ENCODE data around the gene SLCO4A1.

Gene SLCO4A1, protein sequence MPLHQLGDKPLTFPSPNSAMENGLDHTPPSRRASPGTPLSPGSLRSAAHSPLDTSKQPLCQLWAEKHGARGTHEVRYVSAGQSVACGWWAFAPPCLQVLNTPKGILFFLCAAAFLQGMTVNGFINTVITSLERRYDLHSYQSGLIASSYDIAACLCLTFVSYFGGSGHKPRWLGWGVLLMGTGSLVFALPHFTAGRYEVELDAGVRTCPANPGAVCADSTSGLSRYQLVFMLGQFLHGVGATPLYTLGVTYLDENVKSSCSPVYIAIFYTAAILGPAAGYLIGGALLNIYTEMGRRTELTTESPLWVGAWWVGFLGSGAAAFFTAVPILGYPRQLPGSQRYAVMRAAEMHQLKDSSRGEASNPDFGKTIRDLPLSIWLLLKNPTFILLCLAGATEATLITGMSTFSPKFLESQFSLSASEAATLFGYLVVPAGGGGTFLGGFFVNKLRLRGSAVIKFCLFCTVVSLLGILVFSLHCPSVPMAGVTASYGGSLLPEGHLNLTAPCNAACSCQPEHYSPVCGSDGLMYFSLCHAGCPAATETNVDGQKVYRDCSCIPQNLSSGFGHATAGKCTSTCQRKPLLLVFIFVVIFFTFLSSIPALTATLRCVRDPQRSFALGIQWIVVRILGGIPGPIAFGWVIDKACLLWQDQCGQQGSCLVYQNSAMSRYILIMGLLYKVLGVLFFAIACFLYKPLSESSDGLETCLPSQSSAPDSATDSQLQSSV

DNA sequence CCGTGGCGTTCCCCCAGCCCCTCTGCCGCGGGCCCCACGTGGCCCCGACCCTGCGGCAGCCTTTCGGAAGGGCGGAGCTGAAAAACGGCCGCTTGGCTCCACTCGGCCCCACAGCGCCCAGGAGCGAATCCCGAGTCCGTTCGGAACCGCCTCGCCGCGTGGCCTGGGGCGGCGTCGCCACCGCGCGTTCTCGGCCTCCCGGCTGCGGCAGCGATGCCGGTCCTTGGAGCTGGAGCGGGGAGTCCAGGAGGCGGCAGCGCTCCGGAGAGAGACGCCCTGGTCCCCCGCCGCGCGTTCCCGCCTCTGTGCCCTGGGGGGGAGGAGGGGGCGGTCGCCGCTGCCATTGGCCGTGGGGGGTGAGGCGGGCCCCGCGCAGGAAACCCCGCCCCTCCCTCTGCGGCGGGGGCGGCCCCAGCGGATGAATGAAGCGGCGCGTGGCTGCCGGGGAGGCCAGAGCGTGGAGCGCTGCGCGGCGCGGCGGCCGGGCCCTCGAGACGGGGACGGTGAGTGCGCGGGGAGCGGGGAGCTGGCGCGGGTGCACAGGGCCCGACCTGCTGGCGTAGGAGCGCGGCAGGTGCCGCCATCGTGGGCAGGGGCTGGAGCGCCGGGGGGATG, at the start of gene SLCO4A1:
TSS of gene SLCO4A1 (plus strand) at position 453 of the 615 bp plus-strand sequence. CDS start 13,952 bp downstream, outside the sequence.
- H3K27ac ChIP-seq, result peak within 1 kb of the TSS; percentile 6 to 74
- TF ChIP-seq, protein P1, sequence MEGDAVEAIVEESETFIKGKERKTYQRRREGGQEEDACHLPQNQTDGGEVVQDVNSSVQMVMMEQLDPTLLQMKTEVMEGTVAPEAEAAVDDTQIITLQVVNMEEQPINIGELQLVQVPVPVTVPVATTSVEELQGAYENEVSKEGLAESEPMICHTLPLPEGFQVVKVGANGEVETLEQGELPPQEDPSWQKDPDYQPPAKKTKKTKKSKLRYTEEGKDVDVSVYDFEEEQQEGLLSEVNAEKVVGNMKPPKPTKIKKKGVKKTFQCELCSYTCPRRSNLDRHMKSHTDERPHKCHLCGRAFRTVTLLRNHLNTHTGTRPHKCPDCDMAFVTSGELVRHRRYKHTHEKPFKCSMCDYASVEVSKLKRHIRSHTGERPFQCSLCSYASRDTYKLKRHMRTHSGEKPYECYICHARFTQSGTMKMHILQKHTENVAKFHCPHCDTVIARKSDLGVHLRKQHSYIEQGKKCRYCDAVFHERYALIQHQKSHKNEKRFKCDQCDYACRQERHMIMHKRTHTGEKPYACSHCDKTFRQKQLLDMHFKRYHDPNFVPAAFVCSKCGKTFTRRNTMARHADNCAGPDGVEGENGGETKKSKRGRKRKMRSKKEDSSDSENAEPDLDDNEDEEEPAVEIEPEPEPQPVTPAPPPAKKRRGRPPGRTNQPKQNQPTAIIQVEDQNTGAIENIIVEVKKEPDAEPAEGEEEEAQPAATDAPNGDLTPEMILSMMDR (IDR thresholded peaks at IDR 0.05), result no peak
- DNase-seq (ENCODE audit: low spot score), result no peak

DNA sequence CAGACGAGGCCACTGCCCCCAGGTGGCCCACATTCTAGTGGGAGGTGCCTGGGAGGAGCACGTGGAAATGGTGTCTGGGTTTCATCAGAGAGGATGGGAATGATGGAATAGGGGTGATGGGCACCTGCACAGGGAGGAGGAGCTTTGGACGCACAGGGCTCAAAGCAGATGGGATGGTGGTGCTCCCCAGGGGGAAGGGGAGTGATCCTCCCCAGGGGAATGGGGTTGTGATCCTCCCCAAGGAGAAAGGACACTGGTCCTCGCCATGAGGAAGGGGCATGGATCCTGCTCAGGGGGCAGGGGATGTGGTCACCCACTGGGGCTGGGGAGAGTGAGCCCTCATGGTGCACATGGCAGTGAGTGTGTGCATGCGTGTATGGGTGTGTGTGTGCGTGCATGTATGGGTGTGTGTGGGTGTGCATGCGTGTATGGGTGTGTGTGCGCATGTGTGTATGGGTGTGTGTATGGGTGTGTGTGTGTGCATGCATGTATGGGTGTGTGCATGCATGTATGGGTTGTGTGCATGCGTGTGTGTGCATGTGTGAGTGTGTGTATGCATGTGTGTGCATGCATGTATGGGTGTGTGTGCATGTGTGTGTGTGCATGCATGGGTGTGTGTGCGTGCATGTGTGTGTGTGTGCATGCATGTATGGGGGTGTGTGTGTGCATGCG, 49.7 kb upstream of the SLCO4A1 start:
- no peak for DNase-seq (ENCODE audit: low spot score)
- Histone ChIP-seq H3K4me3 (no peak overlapping the region), H3K27ac (no peak overlapping the region)
- TF ChIP-seq, protein P1 (IDR thresholded peaks at IDR 0.05), result no peak

More for the DNA sequence above, at the start of gene SLCO4A1:
- peak within 1 kb of the TSS; percentile 79 for H3K4me3 ChIP-seq

DNA sequence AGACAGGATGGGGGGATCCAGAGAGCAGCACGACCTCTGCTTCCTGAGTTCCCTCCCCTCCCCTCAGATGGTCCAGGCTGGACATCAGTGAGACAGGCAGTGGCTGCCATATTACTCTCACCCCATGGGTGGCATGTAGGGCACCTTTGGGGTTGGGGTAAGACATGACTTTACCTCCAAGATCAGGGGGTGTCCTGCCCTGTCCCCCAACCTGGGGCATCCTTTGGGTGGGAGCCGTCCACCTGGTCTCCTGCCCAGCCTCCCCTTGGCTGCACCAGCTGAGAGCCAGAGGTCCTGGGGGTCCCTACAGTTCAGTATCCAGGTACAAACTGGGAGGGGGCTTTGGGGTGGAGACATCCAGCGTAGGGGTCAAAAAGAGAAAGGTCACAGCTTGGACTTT, 48.7 kb upstream of the SLCO4A1 start:
- Histone ChIP-seq H3K4me3 (no peak overlapping the region), H3K27ac (no peak overlapping the region)
- TF ChIP-seq, protein P1 (IDR thresholded peaks at IDR 0.05), result no peak
- DNase-seq (ENCODE audit: low spot score), result no peak

DNA sequence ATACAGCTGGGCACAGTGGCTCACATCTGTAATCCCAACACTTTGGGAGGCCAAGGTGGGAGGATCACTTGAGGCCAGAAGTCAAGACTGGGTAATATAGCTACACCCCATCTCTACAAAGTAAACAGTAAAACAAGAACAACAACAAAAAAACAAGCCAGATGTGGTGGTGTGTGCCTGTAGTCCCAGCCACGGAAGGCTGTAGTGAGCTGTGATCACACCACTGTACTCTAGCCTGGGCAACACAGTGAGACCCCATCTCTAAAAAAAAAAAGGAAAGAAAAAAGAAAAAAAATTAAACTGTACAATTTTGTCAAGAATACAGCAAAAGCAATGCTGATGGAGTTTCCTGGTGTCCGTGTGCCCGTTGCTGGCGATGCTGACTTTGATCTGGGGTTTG, 47.2 kb upstream of the SLCO4A1 start:
- no peak for DNase-seq (ENCODE audit: low spot score)

DNA sequence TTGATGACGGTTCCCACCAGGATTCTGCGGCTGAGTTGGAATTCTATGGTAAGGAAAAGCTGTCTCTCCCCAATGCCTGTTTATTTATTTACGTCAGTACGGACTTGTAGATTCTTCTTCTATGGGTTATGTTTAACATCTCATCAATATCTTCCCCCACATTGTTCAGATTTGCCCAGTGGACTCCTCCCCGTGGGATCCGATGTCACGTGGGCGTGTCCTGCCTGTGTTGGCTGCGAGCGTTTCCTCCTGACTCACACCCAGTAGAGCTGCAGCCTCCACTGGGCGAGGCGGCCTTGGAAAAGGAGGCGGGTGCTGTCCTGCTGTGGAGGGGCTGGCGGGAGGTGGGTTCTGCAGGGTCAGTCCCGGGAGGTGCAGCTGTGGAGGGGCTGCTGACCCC, 46.8 kb upstream of the SLCO4A1 start:
- TF ChIP-seq, protein P1 (IDR thresholded peaks at IDR 0.05), result no peak
- H3K4me3 ChIP-seq, result no peak overlapping the region
- no peak for DNase-seq (ENCODE audit: low spot score)
- H3K27ac ChIP-seq, result no peak overlapping the region

More for the DNA sequence above, 47.2 kb upstream of the SLCO4A1 start:
- H3K4me3 ChIP-seq, result no peak overlapping the region
- H3K27ac ChIP-seq, result no peak overlapping the region
- TF ChIP-seq, protein P1 (IDR thresholded peaks at IDR 0.05), result no peak

DNA sequence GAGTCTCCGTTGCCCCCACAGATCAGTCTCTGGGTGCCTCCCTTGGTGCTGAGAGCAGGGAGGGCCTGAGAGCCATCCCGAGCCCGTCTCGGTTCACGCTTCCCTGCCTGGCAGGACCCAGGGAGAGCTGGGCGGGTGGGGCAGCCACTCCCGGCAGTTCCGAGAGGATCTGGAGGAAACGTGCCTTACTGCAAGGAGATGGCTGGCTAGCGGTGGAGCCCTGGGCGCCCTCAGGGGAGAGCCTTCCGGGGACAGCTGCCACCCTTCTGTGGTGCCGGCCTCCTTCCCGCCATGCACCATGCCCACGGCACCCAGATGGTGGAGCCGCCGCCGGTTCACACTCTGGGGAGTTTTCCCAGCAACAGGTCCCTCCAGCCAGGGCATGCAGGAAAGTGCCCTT, 45.8 kb upstream of the SLCO4A1 start:
- TF ChIP-seq, protein P1 (IDR thresholded peaks at IDR 0.05), result no peak
- Histone ChIP-seq H3K27ac (no peak overlapping the region), H3K4me3 (no peak overlapping the region)
- DNase-seq (ENCODE audit: low spot score), result no peak
